Stimulated activated CD8-positive, alpha-beta memory T cell treated with anti-CD3 and anti-CD28 coated beads, Interleukin-4, amount 100 ng/mL, for 24 hours (primary cell): ENCODE measurements around the gene TTLL12.

ENCODE experiments used
- DNase-seq: peaks from one replicate; pipeline ENCODE4 v3.0.0-alpha.2; 2020; ENCODE audit warnings: low read depth

Gene TTLL12

GRCh38 chr22:43186272-43187170 lies at the start of gene TTLL12:
TSS of gene TTLL12 (minus strand) at chr22:43187134. CDS start at chr22:43187069, 65 bp downstream.
- DNase-seq: peak; percentile 45

DNA sequence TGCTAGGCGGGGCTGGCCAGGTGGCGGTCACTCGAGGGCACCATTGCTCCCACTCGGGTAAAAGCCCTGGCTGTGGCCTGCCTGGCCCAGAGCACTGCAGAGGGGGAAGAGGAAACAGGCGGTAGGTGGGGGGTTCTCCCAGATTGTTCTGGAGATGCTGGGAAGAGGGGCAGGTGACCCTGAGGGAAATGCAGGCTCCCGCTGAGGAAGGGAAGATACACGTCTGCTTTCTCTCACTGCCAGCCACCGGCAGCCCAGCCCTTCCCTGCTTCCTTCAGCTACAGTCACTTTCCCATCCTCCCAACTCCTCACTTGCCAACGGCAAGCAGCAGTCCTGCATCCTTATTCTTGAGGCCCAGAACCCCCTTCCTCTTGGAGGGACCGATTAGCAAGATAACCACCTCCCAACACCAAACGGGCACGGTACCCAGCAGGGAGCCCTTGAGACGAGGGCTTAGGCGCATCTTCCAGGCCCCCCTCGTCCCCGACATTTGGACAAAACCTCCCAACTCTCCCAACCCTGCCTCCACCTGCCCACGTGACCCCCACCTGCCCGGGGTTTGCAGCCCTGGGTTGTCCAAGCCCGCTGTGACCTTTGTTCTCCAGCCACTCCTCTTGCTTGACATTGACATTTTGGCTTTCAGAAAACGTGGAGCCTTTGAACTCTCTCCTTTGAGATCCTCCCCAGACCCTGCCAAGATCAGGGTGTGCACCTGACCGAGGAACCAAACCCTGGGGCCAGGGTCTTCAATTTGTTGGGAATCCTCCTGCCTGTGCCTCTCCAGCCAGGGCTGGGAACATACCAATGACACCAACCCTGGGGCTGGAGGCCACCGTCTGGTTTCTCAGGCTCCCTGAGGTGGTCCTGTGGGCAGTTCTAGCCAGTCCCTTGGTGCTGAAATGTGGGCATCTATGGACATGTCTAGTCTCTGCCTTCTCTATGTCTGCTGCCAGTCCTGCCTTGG lies 48.8 kb upstream of the TTLL12 start:
- DNase-seq: no peak

DNA sequence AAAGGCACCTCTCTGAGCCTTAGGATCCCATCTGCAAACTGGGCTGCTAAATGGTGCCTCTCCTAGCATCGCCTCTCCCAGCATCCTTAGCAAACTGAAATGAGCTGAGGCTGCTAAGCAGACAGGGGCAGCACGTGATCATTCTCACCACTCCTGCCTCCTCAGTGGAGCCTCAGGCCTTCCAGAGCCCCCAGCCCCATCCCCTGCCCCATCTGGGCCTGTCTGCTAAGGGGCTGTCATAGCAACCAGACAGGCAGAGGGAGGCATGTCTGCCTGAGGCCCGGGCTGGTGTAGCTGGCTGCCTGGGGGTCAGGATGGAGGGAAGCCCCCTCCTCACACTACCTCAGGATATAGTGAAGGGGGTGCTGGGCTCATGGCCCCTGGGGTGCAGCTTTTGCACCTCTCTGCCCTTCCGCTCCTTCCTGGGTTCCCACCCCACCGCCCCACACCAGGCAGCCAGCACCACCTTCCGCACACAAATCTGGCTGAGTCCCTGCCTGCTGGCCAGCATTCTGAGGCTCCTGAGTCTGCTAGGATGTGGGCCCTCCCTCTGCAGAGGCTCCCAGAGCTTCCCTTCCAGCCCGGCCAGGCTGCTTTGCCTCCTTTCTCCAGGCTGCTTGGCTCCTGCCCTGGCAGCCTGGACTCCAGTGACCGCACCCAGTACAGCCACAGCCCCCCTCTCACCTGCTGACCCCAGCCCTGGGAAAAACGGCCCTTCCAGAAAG lies 47.5 kb upstream of the TTLL12 start:
- no peak for DNase-seq

- no peak for DNase-seq
Observed at GRCh38 chr22:43233529-43233928, 46.6 kb upstream of the TTLL12 start.

DNA sequence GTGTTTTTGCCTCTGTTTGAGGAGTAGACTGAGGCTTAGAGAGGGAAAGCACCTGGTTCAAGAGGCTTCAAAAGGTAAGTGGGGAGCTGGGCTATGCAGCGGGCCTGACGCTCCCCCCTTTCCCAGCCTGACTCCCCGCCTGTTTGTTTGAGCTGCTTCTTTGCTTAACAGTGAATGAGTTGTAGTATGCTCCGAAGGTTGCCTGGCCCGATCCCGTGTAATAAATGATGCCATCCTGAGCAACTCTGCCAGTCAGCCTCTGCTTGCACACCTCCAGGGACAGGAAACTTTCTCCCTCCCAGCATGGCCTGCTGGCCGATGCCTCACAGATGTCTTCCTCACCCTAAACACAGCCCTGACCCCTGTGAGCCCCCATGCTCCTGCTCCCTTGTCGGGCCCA lies 45.5 kb upstream of the TTLL12 start:
- no peak for DNase-seq

- DNase-seq: no peak
Observed at GRCh38 chr22:43231724-43232034, 44.7 kb upstream of the TTLL12 start.

DNA sequence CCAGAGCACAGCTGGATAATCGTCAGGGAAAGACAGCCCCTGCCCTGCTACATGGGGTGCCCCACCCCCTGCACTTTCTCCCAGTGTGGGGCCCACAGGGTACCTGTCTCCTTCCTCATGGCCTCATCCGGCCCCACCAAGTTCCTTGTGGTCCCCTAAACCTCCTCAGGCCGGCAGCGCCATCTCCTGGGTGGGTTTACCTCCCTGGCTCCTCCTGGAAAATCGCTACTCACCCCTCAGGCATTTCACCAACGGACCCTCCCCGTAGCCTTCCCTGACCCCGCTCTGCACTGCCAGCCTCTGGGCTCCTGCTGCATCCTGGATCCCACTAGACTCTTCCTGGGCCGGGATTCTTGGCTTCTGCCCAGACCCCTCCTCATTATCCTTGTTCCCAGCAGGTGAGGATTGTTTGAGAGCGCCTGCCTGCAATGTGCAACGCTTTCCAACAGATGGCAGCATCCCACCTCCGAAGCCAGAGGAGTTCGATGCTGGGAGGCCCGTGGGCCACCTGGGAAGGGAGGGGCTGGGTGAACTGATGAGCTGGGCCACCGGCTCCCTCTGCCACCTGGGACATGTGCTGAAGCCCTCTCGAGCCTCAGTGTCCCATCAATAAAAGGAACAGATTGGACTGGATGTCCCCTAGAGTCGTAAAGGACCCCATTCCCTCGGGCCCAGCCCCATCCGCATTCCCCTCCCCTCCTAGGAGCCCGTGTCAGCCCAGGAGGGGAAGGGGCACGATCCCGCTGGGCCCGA lies 44.2 kb upstream of the TTLL12 start:
- DNase-seq: peak; percentile 52

DNA sequence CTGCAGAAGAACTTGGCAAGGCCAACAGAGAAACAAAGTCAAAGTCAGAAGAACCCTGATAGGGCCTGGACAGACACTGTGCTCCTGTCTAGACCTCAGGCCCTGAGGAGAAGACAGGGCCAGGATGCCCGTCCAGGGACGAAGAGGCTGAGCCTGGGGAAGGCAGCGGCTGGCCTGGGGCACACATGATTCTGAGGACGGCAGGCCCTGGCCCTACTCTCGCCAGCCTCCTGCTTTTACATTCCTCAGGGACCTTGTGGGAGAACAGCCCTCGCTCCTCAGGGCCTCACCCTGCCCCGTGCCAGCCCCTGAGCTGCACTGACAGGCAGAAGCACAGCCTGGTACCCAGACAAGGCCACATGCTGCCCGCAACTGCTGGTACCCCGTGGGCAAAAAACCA lies 43.6 kb upstream of the TTLL12 start:
- no peak for DNase-seq

GRCh38 chr22:43228863-43229262 lies 41.9 kb upstream of the TTLL12 start:
- no peak for DNase-seq

DNA sequence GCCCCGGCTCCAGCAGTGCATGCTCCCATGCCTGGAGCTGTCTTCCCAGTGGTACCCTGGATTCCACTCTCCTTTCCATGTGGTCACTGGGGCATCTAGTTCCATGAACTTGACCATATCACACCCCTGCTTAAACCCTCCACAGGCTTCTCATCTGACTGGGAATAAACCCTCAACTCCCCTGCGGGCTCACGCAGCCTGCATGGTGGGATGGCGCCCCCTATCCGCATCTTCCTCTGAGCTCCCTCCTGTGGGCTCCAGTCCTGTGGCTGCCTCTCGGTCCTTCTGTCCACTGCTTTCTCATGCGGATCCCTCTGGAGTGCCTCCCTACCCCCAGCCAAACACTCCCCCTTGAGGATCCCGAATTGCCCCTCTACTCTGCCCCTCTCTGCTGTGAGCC lies 41.4 kb upstream of the TTLL12 start:
- no peak for DNase-seq

DNA sequence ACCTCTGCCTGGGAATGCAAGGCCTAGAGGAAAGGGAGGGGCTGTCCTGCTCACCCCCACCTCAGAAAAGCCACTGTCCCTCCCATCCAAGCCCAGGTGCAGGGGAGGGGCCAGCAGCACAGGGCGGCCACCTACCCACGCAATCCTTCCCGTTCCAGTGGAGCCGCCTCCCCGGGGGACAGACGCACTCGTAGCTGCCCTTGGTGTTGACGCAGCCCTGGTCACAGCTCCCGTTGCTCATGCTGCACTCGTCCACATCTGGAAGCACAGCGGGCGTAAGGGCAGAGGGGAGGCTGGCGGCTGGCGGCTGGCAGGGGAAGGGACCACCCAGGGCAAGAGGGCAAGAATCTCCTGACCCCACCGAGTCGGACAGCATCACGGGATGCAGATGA lies 40.3 kb upstream of the TTLL12 start:
- DNase-seq: no peak

GRCh38 chr22:43226377-43227238 lies 39.7 kb upstream of the TTLL12 start:
- DNase-seq: no peak

DNA sequence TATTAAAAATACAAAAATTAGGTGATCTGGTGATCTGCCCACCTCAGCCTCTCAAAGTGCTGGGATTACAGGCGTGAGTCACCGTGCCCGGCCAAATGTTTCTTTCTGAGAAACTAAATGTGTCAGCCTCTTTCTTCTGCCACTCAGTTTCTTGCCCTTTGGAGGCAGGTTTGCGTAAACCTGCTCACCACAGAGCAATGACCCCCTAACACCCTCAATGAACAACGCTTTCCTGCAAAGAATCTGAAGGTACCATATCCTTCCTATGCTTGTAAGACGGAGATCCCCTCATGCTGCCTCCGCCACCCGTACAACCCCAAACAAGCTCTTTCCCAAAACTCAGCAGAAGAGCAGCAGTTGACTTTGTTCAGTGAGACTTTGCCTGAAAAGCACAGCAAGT lies 38.7 kb upstream of the TTLL12 start:
- no peak for DNase-seq

DNA sequence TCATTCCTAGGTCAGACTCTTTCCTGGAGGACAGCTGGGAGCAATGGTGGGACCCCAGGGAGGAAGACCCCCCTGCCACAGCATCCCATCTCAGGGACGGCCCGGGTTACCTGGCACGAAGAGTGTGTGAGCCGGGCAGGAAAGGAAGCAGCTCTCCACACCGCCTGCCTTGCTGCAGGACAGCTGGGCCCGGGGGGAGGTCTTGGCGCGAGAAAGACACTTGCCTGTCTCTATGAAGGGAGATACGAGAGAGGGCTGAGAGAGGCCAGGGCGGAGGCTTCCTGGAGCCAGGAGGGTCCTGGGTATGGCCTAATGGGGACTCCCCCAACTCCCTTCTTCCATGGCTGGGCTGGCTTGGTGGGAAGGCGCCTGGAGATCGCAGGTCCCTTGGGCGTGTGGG lies 36.1 kb upstream of the TTLL12 start:
- DNase-seq: no peak

DNA sequence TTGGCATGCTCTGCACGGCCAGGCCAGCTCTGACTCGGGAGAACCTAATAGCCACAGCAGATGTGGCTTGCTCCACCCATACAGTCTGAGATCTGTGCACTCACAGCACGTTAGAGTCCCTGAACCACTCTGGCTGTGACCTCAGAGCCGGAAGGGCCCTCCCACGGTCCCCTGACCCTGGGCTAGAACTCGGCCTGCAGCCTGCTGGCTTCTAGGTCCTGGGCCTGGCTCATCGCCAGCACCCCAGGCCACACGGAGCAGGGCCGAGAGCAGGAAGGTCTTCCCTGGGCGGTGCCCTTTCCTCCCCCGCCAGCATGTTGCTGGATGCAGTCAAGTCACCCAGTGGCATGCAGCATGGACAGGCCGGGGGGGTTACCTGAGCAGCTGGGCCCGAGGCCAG lies 35.3 kb upstream of the TTLL12 start:
- no peak for DNase-seq

GRCh38 chr22:43220625-43221380 lies 33.9 kb upstream of the TTLL12 start:
- DNase-seq: no peak

DNA sequence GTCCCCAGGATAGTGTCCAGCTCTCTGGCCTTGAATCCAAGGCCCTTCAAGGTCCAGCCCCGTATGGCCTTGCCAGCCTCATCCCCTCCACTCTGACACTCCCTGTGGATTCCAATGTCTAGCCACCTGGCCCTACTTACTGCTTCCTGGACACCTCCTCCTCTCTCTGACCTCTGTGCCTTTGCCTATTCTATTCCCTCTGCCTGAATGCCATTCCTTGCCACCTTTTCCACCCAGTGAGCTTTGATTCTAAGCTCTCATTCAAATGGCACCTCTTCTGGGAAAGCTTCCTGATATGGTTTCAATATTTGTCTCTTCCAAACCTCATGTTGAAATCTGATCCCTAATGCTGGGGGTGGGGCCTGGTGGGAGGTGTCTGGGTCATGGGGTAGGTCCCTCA lies 31.9 kb upstream of the TTLL12 start:
- DNase-seq: no peak

GRCh38 chr22:43217285-43218030 lies 30.5 kb upstream of the TTLL12 start:
- DNase-seq: no peak

- DNase-seq: no peak
Observed at GRCh38 chr22:43216738-43217137, 29.8 kb upstream of the TTLL12 start.
